GM12864 (cell line): Measurements from ENCODE around the gene MAP4K1.
A peak's percentile ranks its signal among the peaks of the same experiment; 100 is the strongest.
"Not testable (repeated sequence)": the region's sequence is repeated elsewhere in the genome, so short reads cannot be mapped to it uniquely, and the experiment has no call there.

ENCODE experiments used
- DNase-seq: peaks from one replicate; pipeline ENCODE4 v3.0.0-alpha.2; 2011; ENCODE audit warnings: low read depth
- H3K4me3 ChIP-seq: 2 replicates; pipeline ENCODE4 v1.5.1; 2011; ENCODE audit warnings: mild to moderate bottlenecking, low read depth, low read length, control low read depth
- CTCF ChIP-seq: IDR thresholded peaks from 2 replicates; pipeline ENCODE4 v1.5.1; 2011; ENCODE audit warnings: low read depth, mild to moderate bottlenecking, moderate library complexity, low read length, control low read depth, inconsistent platforms; ENCODE audit errors: missing control alignments

MAP4K1 gene

GRCh38 chr19:38583219-38583984, 34.4 kb downstream of the MAP4K1 start:
- TF ChIP-seq CTCF: no peak
- no peak overlapping the region for H3K4me3 ChIP-seq
- DNase-seq: peak; percentile 70

- TF ChIP-seq CTCF: no peak
- no peak for DNase-seq
- no peak overlapping the region for H3K4me3 ChIP-seq
These were observed 37.7 kb downstream of the MAP4K1 start for GRCh38 chr19:38580080-38580479.

- not testable (repeated sequence) for H3K4me3 ChIP-seq, DNase-seq
These were observed 38.4 kb downstream of the MAP4K1 start for GRCh38 chr19:38579304-38579703.

- no peak for DNase-seq
- H3K4me3 ChIP-seq: no peak overlapping the region
- TF ChIP-seq CTCF: no peak
These were observed 39.9 kb downstream of the MAP4K1 start for GRCh38 chr19:38577826-38578225.

DNA sequence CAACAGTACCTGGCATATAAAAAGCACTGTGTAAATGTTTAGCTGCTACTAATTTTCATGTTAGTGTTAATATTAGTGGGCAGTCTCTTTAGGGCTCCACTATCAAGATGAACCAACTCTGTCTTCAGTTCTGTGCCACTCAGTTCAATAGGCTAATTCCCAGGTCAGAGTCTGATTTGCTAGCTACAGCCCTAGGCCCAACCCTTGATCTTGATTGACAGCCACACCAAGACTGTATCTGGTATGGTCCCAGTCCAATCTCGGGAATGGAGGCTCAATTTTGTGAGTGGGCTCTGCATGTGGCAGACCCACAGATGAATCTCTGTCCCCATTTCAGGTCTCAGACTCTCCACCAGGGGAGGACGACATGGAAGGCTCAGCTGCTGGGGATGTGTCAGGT, 46.1 kb downstream of the MAP4K1 start:
- DNase-seq: no peak
- no peak for TF ChIP-seq CTCF

GRCh38 chr19:38569368-38569983, 48.3 kb downstream of the MAP4K1 start:
- H3K4me3 ChIP-seq: no peak overlapping the region
- no peak for DNase-seq
- TF ChIP-seq CTCF: no peak

More for the DNA sequence above, 46.1 kb downstream of the MAP4K1 start:
- H3K4me3 ChIP-seq: no peak overlapping the region

DNA sequence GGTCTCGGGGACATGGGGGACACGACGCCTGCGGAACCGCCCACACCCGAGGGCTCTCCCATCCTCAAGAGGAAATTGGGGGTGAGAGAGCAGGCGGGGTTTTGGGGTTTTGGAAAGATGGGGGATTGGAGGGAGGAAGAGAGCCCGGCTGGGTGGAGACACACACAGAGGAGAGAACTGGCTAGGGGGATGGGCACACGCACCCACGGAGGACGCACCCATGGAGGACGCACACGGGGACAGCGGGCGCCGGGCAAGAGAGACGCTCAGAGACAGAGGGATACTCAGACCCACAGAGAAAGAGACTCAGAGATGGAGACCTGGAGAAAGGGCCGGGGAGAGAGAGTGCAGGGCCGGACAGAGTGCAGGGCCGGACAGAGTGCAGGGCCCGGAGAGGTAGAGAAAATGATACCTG, 52.1 kb downstream of the MAP4K1 start:
- H3K4me3 ChIP-seq: peak overlapping the region; percentile 10; the same call in 1 of the 2 replicates
- no peak for TF ChIP-seq CTCF
- DNase-seq: no peak
